ENCODE results near the gene TARBP2.
A peak's percentile ranks its signal among the peaks of the same experiment; 100 is the strongest.
"Not testable (repeated sequence)": the region's sequence is repeated elsewhere in the genome, so short reads cannot be mapped to it uniquely, and the experiment has no call there.

Gene TARBP2

GRCh38 chr12:53516758-53517455, 15.8 kb downstream of the TARBP2 start:
- no peak for DNase-seq

GRCh38 chr12:53518381-53518780, 17.3 kb downstream of the TARBP2 start:
- DNase-seq, result no peak

GRCh38 chr12:53523131-53523530, 22.0 kb downstream of the TARBP2 start:
- no peak for DNase-seq

- DNase-seq, result no peak
These were observed 23.4 kb downstream of the TARBP2 start for GRCh38 chr12:53524476-53524875.

- DNase-seq, result no peak
These were observed 29.0 kb downstream of the TARBP2 start for GRCh38 chr12:53530061-53530460.

GRCh38 chr12:53530920-53531319, 29.8 kb downstream of the TARBP2 start:
- no peak for DNase-seq

- no peak for DNase-seq
These were observed 30.9 kb downstream of the TARBP2 start for GRCh38 chr12:53532021-53532420.

GRCh38 chr12:53532524-53533445, 31.7 kb downstream of the TARBP2 start:
- DNase-seq, result no peak

- no peak for DNase-seq
These were observed 32.4 kb downstream of the TARBP2 start for GRCh38 chr12:53533471-53533870.

- no peak for DNase-seq
These were observed 35.9 kb downstream of the TARBP2 start for GRCh38 chr12:53536962-53537361.

GRCh38 chr12:53538209-53538689, 37.2 kb downstream of the TARBP2 start:
- DNase-seq, result no peak

- DNase-seq, result no peak
These were observed 38.4 kb downstream of the TARBP2 start for GRCh38 chr12:53539526-53539925.

GRCh38 chr12:53543539-53543938, 42.5 kb downstream of the TARBP2 start:
- peak; percentile 21 for DNase-seq

GRCh38 chr12:53548354-53548753, 47.3 kb downstream of the TARBP2 start:
- not testable (repeated sequence) for DNase-seq

- not testable (repeated sequence) for DNase-seq
These were observed 49.0 kb downstream of the TARBP2 start for GRCh38 chr12:53550131-53550530.

- DNase-seq, result no peak
These were observed 49.5 kb downstream of the TARBP2 start for GRCh38 chr12:53550595-53550994.

GRCh38 chr12:53551889-53552291, 50.8 kb downstream of the TARBP2 start:
- DNase-seq, result no peak

- DNase-seq, result no peak
These were observed 51.6 kb downstream of the TARBP2 start for GRCh38 chr12:53552361-53553327.

Data from activated CD4-positive, alpha-beta T cell treated with anti-CD3 and anti-CD28 coated beads for 1 hour (primary cell).